PC-3 (cell line): ENCODE results near the gene ANKRD11.

Experiments used
- EZH2 ChIP-seq: fragments of 300-600 bp; sonication (generic); IDR thresholded peaks from one replicate; pipeline ENCODE4 v1.6.1; 2017; ENCODE audit warnings: antibody characterized with exemption, mild to moderate bottlenecking, low read length; ENCODE audit not compliant: unreplicated experiment
- EZH2phosphoT487 ChIP-seq: fragments of 300-600 bp; sonication (generic); IDR thresholded peaks from 2 replicates; pipeline ENCODE4 v1.6.1; 2018; ENCODE audit warnings: mild to moderate bottlenecking, antibody characterized with exemption, low read length, borderline replicate concordance
- TF ChIP-seq, protein P1 (sequence below): fragments of 300-600 bp; sonication (generic); conservative IDR thresholded peaks from 2 replicates; pipeline ENCODE4 v1.5.1; 2017; ENCODE audit warnings: antibody characterized with exemption, low read depth, mild to moderate bottlenecking, low read length

DNA sequence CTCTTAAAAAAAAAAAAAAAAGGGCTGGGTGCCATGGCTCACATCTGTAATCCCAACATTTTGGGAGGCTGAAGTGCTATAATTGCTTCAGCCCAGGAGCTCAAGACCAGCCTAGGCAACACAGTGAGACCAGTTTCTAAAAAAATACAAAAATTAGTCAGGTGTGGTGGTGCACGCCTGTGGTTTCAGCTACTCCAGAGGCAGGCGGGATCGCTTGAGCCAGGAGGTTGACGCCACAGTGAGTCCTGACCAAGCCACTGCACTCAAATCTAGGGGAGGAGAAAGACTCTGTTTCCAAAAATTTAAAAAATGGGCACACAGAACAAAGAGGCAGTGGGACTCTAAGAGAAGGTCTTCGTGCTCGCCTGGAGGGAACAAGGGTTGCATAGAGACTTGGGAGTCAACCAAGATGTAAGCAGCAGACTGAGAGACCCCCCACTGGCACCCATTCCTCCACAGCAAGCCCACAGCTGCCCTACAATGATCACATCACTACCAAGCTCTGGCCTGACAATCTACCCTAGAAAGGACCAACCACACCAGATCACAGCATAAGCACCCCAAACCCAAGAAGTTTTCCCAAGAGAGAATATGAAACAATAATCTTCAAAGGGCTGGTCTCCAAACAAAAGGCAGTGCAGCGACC lies 121.6 kb downstream of the ANKRD11 start:
- TF ChIP-seq, protein P1, sequence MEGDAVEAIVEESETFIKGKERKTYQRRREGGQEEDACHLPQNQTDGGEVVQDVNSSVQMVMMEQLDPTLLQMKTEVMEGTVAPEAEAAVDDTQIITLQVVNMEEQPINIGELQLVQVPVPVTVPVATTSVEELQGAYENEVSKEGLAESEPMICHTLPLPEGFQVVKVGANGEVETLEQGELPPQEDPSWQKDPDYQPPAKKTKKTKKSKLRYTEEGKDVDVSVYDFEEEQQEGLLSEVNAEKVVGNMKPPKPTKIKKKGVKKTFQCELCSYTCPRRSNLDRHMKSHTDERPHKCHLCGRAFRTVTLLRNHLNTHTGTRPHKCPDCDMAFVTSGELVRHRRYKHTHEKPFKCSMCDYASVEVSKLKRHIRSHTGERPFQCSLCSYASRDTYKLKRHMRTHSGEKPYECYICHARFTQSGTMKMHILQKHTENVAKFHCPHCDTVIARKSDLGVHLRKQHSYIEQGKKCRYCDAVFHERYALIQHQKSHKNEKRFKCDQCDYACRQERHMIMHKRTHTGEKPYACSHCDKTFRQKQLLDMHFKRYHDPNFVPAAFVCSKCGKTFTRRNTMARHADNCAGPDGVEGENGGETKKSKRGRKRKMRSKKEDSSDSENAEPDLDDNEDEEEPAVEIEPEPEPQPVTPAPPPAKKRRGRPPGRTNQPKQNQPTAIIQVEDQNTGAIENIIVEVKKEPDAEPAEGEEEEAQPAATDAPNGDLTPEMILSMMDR: no peak
- TF ChIP-seq EZH2 (no peak), EZH2phosphoT487 (no peak)
